Measurements from ENCODE around the gene BEST3.

DNA sequence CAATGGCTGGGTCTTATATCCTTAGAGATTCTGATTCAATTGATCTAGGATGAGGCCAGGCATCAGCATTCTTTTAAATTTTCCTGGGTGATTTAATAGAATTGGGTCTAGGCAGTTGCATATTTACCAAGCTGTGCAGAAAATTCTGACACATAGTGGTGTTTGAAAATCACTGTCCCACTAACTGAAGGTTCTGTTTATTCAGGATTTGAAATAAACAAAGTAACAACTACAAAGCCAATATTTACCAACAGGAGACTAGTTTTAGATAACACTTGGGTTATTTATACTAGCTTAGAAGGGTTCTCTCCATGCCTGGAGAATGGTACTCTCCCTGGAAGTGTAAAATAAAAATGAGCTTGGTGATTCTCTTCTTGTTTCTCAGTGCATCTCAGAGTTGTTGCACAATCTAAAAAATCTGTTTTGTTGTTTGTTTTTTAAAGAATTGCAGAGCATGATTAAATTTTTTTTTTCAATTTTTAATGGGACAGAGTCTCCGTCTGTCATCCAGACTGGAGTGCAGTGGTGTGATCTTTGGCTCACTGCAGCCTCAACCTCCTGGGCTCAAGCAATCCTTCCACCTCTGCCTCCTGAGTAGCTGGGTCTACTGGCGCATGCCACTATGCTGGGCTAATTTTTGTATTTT is 16.9 kb downstream of the BEST3 start:
- TF ChIP-seq POLR2A (IDR thresholded peaks at IDR 0.05): no peak
- TF ChIP-seq, protein P1, sequence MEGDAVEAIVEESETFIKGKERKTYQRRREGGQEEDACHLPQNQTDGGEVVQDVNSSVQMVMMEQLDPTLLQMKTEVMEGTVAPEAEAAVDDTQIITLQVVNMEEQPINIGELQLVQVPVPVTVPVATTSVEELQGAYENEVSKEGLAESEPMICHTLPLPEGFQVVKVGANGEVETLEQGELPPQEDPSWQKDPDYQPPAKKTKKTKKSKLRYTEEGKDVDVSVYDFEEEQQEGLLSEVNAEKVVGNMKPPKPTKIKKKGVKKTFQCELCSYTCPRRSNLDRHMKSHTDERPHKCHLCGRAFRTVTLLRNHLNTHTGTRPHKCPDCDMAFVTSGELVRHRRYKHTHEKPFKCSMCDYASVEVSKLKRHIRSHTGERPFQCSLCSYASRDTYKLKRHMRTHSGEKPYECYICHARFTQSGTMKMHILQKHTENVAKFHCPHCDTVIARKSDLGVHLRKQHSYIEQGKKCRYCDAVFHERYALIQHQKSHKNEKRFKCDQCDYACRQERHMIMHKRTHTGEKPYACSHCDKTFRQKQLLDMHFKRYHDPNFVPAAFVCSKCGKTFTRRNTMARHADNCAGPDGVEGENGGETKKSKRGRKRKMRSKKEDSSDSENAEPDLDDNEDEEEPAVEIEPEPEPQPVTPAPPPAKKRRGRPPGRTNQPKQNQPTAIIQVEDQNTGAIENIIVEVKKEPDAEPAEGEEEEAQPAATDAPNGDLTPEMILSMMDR (IDR thresholded peaks at IDR 0.05): no peak

Data from testis (tissue), 2 donors.